ENCODE data around the gene PHYH. TPM values are rescaled to one million over a fixed set of nuclear protein-coding genes. Genes with fewer than 3 reads are reported as not detected.

PHYH gene
- total RNA-seq, 1 donor from 2014 or later, result 8.3 TPM

- no peaks in the 10 kb centered on the region for H3K36me3 Mint-ChIP-seq (ENCODE audit: low read depth, unreplicated experiment)
- no peaks in the 10 kb centered on the region for H4K20me1 ChIP-seq (ENCODE audit: insufficient read depth, low read length)
- no peak overlapping the region for H3K27ac Mint-ChIP-seq (ENCODE audit: unreplicated experiment)
- H3K9ac ChIP-seq (ENCODE audit: low read length), result no peak overlapping the region
- no peak for FAIRE-seq
- H3K27me3 Mint-ChIP-seq (ENCODE audit: low read depth, unreplicated experiment), result peaks cover 16% of the 10 kb centered on the region
- TF ChIP-seq CTCF (IDR thresholded peaks at IDR 0.05; ENCODE audit: insufficient read depth, low read depth, low read length) (no peak), EZH2 (IDR thresholded peaks at IDR 0.05; ENCODE audit: insufficient read depth, low read length) (no peak)
- H3K79me2 ChIP-seq (ENCODE audit: insufficient read depth, low read length), result no peaks in the 10 kb centered on the region
- H3K9me3 ChIP-seq (ENCODE audit: insufficient read depth, low read depth, low read length), result no peaks in the 10 kb centered on the region
- no peaks in the 10 kb centered on the region for H3K4me1 Mint-ChIP-seq (ENCODE audit: low read depth, unreplicated experiment)
- H3K36me3 ChIP-seq (ENCODE audit: insufficient read depth, low read length), result no peaks in the 10 kb centered on the region
- no peak overlapping the region for H3K4me3 ChIP-seq (ENCODE audit: insufficient read depth, low read depth, low read length)
- DNase-seq (ENCODE audit: low read depth), result no peak
- no peak overlapping the region for H3K27ac ChIP-seq (ENCODE audit: low read depth, low read length)
- H3K9me3 Mint-ChIP-seq (ENCODE audit: unreplicated experiment), result no peaks in the 10 kb centered on the region
- no peak overlapping the region for H3K4me3 Mint-ChIP-seq (ENCODE audit: unreplicated experiment)
- H3K4me2 ChIP-seq (ENCODE audit: low read length), result no peak overlapping the region
- H3K4me1 ChIP-seq (ENCODE audit: insufficient read depth, low read length), result no peaks in the 10 kb centered on the region
- no peak overlapping the region for H2AFZ ChIP-seq (ENCODE audit: low read depth, low read length)
- peaks cover 8% of the 10 kb centered on the region for H3K27me3 ChIP-seq (ENCODE audit: insufficient read depth, low read length)
Measured at GRCh38 chr10:13268310-13268709, 31.6 kb downstream of the PHYH start.

- Mint-ChIP-seq H3K9me3 (ENCODE audit: unreplicated experiment) (peaks cover 8% of the 10 kb centered on the region), H3K4me1 (ENCODE audit: low read depth, unreplicated experiment) (no peaks in the 10 kb centered on the region), H3K36me3 (ENCODE audit: low read depth, unreplicated experiment) (no peaks in the 10 kb centered on the region), H3K27ac (ENCODE audit: unreplicated experiment) (no peak overlapping the region), H3K4me3 (ENCODE audit: unreplicated experiment) (no peak overlapping the region), H3K27me3 (ENCODE audit: low read depth, unreplicated experiment) (peaks cover 23% of the 10 kb centered on the region)
- no peak for DNase-seq (ENCODE audit: low read depth)
- TF ChIP-seq CTCF (IDR thresholded peaks at IDR 0.05; ENCODE audit: insufficient read depth, low read depth, low read length) (no peak), EZH2 (IDR thresholded peaks at IDR 0.05; ENCODE audit: insufficient read depth, low read length) (no peak)
- H3K27ac ChIP-seq (ENCODE audit: low read depth, low read length), result no peak overlapping the region
- H3K9ac ChIP-seq (ENCODE audit: low read length), result no peak overlapping the region
- no peak overlapping the region for H3K4me2 ChIP-seq (ENCODE audit: low read length)
- FAIRE-seq, result no peak
- no peaks in the 10 kb centered on the region for H3K36me3 ChIP-seq (ENCODE audit: insufficient read depth, low read length)
- H3K27me3 ChIP-seq (ENCODE audit: insufficient read depth, low read length), result peaks cover 8% of the 10 kb centered on the region
- no peak overlapping the region for H3K4me3 ChIP-seq (ENCODE audit: insufficient read depth, low read depth, low read length)
- H3K4me1 ChIP-seq (ENCODE audit: insufficient read depth, low read length), result no peaks in the 10 kb centered on the region
- H3K79me2 ChIP-seq (ENCODE audit: insufficient read depth, low read length), result no peaks in the 10 kb centered on the region
- H4K20me1 ChIP-seq (ENCODE audit: insufficient read depth, low read length), result no peaks in the 10 kb centered on the region
- no peaks in the 10 kb centered on the region for H3K9me3 ChIP-seq (ENCODE audit: insufficient read depth, low read depth, low read length)
- no peak overlapping the region for H2AFZ ChIP-seq (ENCODE audit: low read depth, low read length)
Measured at GRCh38 chr10:13263591-13263990, 36.3 kb downstream of the PHYH start.

GRCh38 chr10:13262433-13262832 lies 37.4 kb downstream of the PHYH start:
- H3K27me3 Mint-ChIP-seq (ENCODE audit: low read depth, unreplicated experiment), result peaks cover 22% of the 10 kb centered on the region
- H2AFZ ChIP-seq (ENCODE audit: low read depth, low read length), result no peak overlapping the region
- DNase-seq (ENCODE audit: low read depth) (no peak), FAIRE-seq (no peak)
- no peak overlapping the region for H3K4me3 Mint-ChIP-seq (ENCODE audit: unreplicated experiment)
- H3K36me3 Mint-ChIP-seq (ENCODE audit: low read depth, unreplicated experiment), result no peaks in the 10 kb centered on the region
- H3K4me1 Mint-ChIP-seq (ENCODE audit: low read depth, unreplicated experiment), result no peaks in the 10 kb centered on the region
- no peak overlapping the region for H3K27ac ChIP-seq (ENCODE audit: low read depth, low read length)
- H3K9me3 ChIP-seq (ENCODE audit: insufficient read depth, low read depth, low read length), result no peaks in the 10 kb centered on the region
- no peak overlapping the region for H3K4me2 ChIP-seq (ENCODE audit: low read length)
- H4K20me1 ChIP-seq (ENCODE audit: insufficient read depth, low read length), result no peaks in the 10 kb centered on the region
- H3K4me3 ChIP-seq (ENCODE audit: insufficient read depth, low read depth, low read length), result no peak overlapping the region
- H3K27me3 ChIP-seq (ENCODE audit: insufficient read depth, low read length), result peaks cover 4% of the 10 kb centered on the region
- H3K9me3 Mint-ChIP-seq (ENCODE audit: unreplicated experiment), result peaks cover 10% of the 10 kb centered on the region
- H3K79me2 ChIP-seq (ENCODE audit: insufficient read depth, low read length), result no peaks in the 10 kb centered on the region
- H3K9ac ChIP-seq (ENCODE audit: low read length), result no peak overlapping the region
- no peaks in the 10 kb centered on the region for H3K4me1 ChIP-seq (ENCODE audit: insufficient read depth, low read length)
- H3K27ac Mint-ChIP-seq (ENCODE audit: unreplicated experiment), result no peak overlapping the region
- no peak for TF ChIP-seq EZH2 (IDR thresholded peaks at IDR 0.05; ENCODE audit: insufficient read depth, low read length)
- no peak for TF ChIP-seq CTCF (IDR thresholded peaks at IDR 0.05; ENCODE audit: insufficient read depth, low read depth, low read length)
- H3K36me3 ChIP-seq (ENCODE audit: insufficient read depth, low read length), result no peaks in the 10 kb centered on the region

Measured in astrocyte (in vitro differentiated cells and primary cell).